ENCODE measurements around the gene GARIN5B. TPM values are rescaled to one million over a fixed set of nuclear protein-coding genes. Genes with fewer than 3 reads are reported as not detected.

The GARIN5B gene
- total RNA-seq, 1 experiment from 2014 or later = 0.11 TPM

DNA sequence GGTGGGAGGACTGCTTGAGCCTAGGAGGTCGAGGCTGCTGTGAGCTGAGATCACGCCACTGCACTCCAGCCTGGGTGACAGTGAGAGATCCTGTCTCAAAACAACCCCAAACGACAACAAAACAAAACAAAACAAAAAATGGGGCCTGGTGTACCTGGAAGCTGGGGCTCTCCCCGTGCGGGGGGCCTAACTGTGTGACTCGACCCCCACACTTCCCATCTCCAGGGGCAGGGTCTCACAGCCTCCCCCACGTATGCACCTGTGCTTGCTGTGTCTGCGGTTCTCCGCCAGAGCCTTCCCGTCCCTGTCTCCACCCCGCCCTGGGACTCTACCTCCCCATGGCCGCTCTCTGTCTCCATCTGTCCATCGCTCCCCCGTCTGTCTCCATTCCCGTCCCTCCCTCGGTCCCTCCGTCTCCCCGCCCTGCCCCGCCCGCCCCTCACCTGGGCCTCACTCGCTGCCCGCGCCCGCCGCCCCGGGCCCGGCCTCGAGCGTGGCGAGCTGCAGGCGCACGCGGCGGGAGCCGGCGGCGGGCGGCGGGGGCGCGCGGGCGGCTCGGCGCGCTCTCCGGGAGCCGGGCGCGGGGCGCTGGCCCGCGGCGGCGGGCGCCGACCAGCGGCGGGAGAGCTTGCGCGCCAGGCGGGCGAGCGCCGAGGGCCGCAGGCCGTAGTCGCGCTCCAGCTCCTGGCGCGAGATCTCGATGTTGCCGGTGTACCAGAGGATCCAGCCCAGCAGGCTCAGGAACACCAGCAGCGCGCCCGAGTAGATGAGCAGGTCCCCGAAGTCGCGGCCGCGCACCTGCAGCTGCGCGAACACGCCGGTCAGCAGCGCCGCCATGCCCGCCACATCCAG, 20.4 kb upstream of the GARIN5B start:
- Histone ChIP-seq H3K27me3 (ENCODE audit: insufficient read depth, low read depth) (no peaks in the 10 kb centered on the region), H3K79me2 (ENCODE audit: low read depth) (peaks cover 57% of the 10 kb centered on the region), H3K4me2 (peak overlapping the region; percentile 90), H3K36me3 (ENCODE audit: low read depth) (peaks cover 27% of the 10 kb centered on the region), H3K9me2 (ENCODE audit: insufficient read depth) (no peaks in the 10 kb centered on the region), H2AFZ (peak overlapping the region; percentile 71), H3K9me3 (ENCODE audit: insufficient read depth, low read depth) (no peaks in the 10 kb centered on the region), H4K20me1 (ENCODE audit: insufficient read depth) (peaks cover 25% of the 10 kb centered on the region), H3K27ac (peak overlapping the region; percentile 50), H3K4me3 (peak overlapping the region; percentile 88), H3K4me1 (replicated peaks; ENCODE audit: insufficient read depth) (peaks cover 34% of the 10 kb centered on the region), H3F3A (ENCODE audit: insufficient read depth, low read depth) (peaks cover 52% of the 10 kb centered on the region)
- ChIA-PET CTCF (interaction anchor here (0.6 to 1.9 kb wide), 8 partner anchors 31 to 764 kb away, joined by 3 to 13 read pairs (median 6); partner anchors contain the start of genes KMT5C and PPP6R1), POLR2A (ENCODE audit: unreplicated experiment) (interaction anchor here (0.6 to 1.7 kb wide), 7 partner anchors 24 to 234 kb away, joined by 3 to 58 read pairs (median 4); partner anchors contain the start of genes HSPBP1, KMT5C and TNNT1)
- intact Hi-C loops (cut with micrococcal nuclease; ENCODE audit: unreplicated experiment) = loop anchor here (2.0 to 10.0 kb wide), 3 partner anchors 23 to 219 kb away; partner anchors contain the start of genes DNAAF3 and UBE2S
- peak; percentile 72 to 76 for DNase-seq
- TF ChIP-seq EZH2 (IDR thresholded peaks at IDR 0.05; ENCODE audit: low read depth) = no peak
- TF ChIP-seq, protein P1, sequence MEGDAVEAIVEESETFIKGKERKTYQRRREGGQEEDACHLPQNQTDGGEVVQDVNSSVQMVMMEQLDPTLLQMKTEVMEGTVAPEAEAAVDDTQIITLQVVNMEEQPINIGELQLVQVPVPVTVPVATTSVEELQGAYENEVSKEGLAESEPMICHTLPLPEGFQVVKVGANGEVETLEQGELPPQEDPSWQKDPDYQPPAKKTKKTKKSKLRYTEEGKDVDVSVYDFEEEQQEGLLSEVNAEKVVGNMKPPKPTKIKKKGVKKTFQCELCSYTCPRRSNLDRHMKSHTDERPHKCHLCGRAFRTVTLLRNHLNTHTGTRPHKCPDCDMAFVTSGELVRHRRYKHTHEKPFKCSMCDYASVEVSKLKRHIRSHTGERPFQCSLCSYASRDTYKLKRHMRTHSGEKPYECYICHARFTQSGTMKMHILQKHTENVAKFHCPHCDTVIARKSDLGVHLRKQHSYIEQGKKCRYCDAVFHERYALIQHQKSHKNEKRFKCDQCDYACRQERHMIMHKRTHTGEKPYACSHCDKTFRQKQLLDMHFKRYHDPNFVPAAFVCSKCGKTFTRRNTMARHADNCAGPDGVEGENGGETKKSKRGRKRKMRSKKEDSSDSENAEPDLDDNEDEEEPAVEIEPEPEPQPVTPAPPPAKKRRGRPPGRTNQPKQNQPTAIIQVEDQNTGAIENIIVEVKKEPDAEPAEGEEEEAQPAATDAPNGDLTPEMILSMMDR (conservative IDR thresholded peaks at IDR 0.05) = no peak
- no TSS peak for BruUV-seq (replicated peaks)

DNA sequence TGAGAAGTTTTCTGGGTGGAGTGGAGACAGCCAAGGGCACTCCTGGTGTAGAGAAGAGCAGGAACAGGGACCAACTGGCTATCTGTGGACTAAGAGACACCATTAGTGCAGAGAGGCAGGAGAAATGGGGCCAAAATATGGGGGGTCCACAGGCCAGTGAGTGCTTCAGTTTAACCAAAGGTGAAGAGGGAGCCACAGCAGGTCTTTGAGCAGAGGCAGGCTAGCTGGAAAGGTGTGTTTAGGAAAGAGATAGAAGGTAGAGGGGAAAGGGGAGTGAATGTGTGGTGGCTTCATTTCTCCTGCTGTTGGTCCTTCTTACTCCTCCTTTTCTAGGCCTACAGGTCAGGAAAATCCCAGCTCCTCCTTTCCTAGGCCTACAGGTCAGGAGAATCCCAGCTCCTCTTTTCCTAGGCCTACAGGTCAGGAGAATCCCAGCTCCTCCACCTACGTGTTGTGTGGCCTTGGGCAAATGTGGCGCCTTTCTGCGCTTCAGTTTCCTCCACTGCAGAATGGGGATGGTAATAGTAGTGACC, 19.5 kb upstream of the GARIN5B start:
- H4K20me1 ChIP-seq (ENCODE audit: insufficient read depth) = peaks cover 19% of the 10 kb centered on the region
- peak overlapping the region; percentile 90 for H3K4me2 ChIP-seq
- H3K4me1 ChIP-seq (replicated peaks; ENCODE audit: insufficient read depth) = peaks cover 25% of the 10 kb centered on the region
- ChIA-PET POLR2A (ENCODE audit: unreplicated experiment) (interaction anchor here (0.6 to 0.8 kb wide), 2 partner anchors 12 to 233 kb away, joined by 4 to 26 read pairs; partner anchors contain the start of gene TNNT1), CTCF (interaction anchor here (1.5 kb wide), 1 partner anchor 81 kb away, joined by 10 read pairs; no protein-coding TSS in a partner anchor)
- H3K27me3 ChIP-seq (ENCODE audit: insufficient read depth, low read depth) = no peaks in the 10 kb centered on the region
- H3K27ac ChIP-seq = no peak overlapping the region
- no peaks in the 10 kb centered on the region for H3K9me2 ChIP-seq (ENCODE audit: insufficient read depth)
- TSS peak; percentile 27 for BruUV-seq (replicated peaks)
- DNase-seq = no peak
- H3K79me2 ChIP-seq (ENCODE audit: low read depth) = peaks cover 48% of the 10 kb centered on the region
- H2AFZ ChIP-seq = no peak overlapping the region
- H3F3A ChIP-seq (ENCODE audit: insufficient read depth, low read depth) = peaks cover 43% of the 10 kb centered on the region; the same call in 1 of the 2 replicates
- intact Hi-C loops (cut with micrococcal nuclease; ENCODE audit: unreplicated experiment) = loop anchor here (10.0 kb wide), 1 partner anchor 218 kb away; the partner anchor contains the start of gene DNAAF3
- TF ChIP-seq, protein P1 (conservative IDR thresholded peaks at IDR 0.05) = no peak
- TF ChIP-seq EZH2 (IDR thresholded peaks at IDR 0.05; ENCODE audit: low read depth) = no peak
- peak overlapping the region; percentile 59 for H3K4me3 ChIP-seq
- no peaks in the 10 kb centered on the region for H3K9me3 ChIP-seq (ENCODE audit: insufficient read depth, low read depth)
- H3K36me3 ChIP-seq (ENCODE audit: low read depth) = peaks cover 18% of the 10 kb centered on the region

DNA sequence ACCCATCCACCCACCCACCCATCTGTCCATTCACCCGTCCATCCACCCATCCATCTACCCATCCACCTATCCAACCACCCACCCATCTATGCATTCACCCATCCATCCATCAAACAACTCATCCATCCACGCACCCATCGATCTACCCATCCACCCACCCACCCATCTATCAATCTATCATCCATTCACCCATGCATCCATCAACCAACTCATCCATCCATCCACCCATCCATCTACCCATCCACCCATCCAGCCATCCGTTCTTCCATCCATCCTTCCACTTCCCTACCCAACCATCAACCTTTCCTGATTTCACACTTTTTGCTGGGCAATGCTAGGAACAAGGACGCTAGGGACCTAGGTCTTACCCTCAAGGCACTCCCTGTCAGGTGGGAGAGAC, 19.0 kb upstream of the GARIN5B start:
- BruUV-seq (replicated peaks) = no TSS peak
- Histone ChIP-seq H3K79me2 (ENCODE audit: low read depth) (peaks cover 42% of the 10 kb centered on the region), H3K4me3 (peak overlapping the region; percentile 59; the same call in 1 of the 2 replicates), H3F3A (ENCODE audit: insufficient read depth, low read depth) (peaks cover 37% of the 10 kb centered on the region; the same call in 1 of the 2 replicates), H3K27ac (no peak overlapping the region), H3K4me2 (peak overlapping the region; percentile 90), H3K9me3 (ENCODE audit: insufficient read depth, low read depth) (no peaks in the 10 kb centered on the region), H2AFZ (no peak overlapping the region), H3K4me1 (replicated peaks; ENCODE audit: insufficient read depth) (peaks cover 19% of the 10 kb centered on the region), H4K20me1 (ENCODE audit: insufficient read depth) (peaks cover 15% of the 10 kb centered on the region), H3K27me3 (ENCODE audit: insufficient read depth, low read depth) (no peaks in the 10 kb centered on the region), H3K9me2 (ENCODE audit: insufficient read depth) (no peaks in the 10 kb centered on the region), H3K36me3 (ENCODE audit: low read depth) (peaks cover 12% of the 10 kb centered on the region)
- CTCF ChIA-PET = no interaction called here
- intact Hi-C loops (cut with micrococcal nuclease; ENCODE audit: unreplicated experiment) = loop anchor here (10.0 kb wide), 1 partner anchor 217 kb away; the partner anchor contains the start of gene DNAAF3
- TF ChIP-seq, protein P1 (conservative IDR thresholded peaks at IDR 0.05) = no peak
- no peak for DNase-seq
- POLR2A ChIA-PET (ENCODE audit: unreplicated experiment) = interaction anchor here (0.6 kb wide), 1 partner anchor 13 kb away, joined by 26 read pairs; no protein-coding TSS in a partner anchor
